Measurements from ENCODE around the gene CASZ1.

Gene CASZ1

GRCh38 chr1:10675813-10676212, 120.6 kb downstream of the CASZ1 start:
- TF ChIP-seq EZH2 (IDR thresholded peaks at IDR 0.05; ENCODE audit: borderline replicate concordance, low read depth, low read length, severe bottlenecking), result no peak
- TF ChIP-seq, protein P1, sequence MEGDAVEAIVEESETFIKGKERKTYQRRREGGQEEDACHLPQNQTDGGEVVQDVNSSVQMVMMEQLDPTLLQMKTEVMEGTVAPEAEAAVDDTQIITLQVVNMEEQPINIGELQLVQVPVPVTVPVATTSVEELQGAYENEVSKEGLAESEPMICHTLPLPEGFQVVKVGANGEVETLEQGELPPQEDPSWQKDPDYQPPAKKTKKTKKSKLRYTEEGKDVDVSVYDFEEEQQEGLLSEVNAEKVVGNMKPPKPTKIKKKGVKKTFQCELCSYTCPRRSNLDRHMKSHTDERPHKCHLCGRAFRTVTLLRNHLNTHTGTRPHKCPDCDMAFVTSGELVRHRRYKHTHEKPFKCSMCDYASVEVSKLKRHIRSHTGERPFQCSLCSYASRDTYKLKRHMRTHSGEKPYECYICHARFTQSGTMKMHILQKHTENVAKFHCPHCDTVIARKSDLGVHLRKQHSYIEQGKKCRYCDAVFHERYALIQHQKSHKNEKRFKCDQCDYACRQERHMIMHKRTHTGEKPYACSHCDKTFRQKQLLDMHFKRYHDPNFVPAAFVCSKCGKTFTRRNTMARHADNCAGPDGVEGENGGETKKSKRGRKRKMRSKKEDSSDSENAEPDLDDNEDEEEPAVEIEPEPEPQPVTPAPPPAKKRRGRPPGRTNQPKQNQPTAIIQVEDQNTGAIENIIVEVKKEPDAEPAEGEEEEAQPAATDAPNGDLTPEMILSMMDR (IDR thresholded peaks at IDR 0.05; ENCODE audit: borderline replicate concordance, extremely low read depth, low read length, poor library complexity, severe bottlenecking), result no peak

GRCh38 chr1:10674700-10675609, 121.5 kb downstream of the CASZ1 start:
- Histone ChIP-seq H3K27me3 (ENCODE audit: insufficient read depth, low read length, poor library complexity) (no peaks in the 10 kb centered on the region), H2AFZ (ENCODE audit: low read depth, low read length) (no peak overlapping the region), H3K79me2 (ENCODE audit: insufficient read depth, low read length) (peaks cover 5% of the 10 kb centered on the region; the same call in 1 of the 2 replicates), H3K4me1 (ENCODE audit: insufficient read depth, low read length) (peaks cover 4% of the 10 kb centered on the region; the same call in 1 of the 2 replicates), H3K9ac (ENCODE audit: low read depth, low read length) (no peak overlapping the region), H3K27ac (ENCODE audit: low read length) (no peak overlapping the region), H3K9me3 (ENCODE audit: insufficient read depth, low read length, severe bottlenecking) (no peaks in the 10 kb centered on the region), H3K4me3 (ENCODE audit: low read depth in 1 of 2, low read length in 2 of 2) (no peak overlapping the region), H3K4me2 (ENCODE audit: insufficient read depth, low read length) (no peak overlapping the region), H4K20me1 (ENCODE audit: insufficient read depth, low read length) (peaks cover 75% of the 10 kb centered on the region), H3K36me3 (ENCODE audit: insufficient read depth, low read length) (no peaks in the 10 kb centered on the region)
- DNase-seq, result no peak
- TF ChIP-seq EZH2 (IDR thresholded peaks at IDR 0.05; ENCODE audit: borderline replicate concordance, low read depth, low read length, severe bottlenecking), result no peak
- TF ChIP-seq, protein P1 (IDR thresholded peaks at IDR 0.05; ENCODE audit: borderline replicate concordance, extremely low read depth, low read length, poor library complexity, severe bottlenecking), result no peak
- ATAC-seq (ENCODE audit: insufficient read depth, low read depth), result no peak

More at GRCh38 chr1:10675813-10676212, 120.6 kb downstream of the CASZ1 start:
- Histone ChIP-seq H3K4me2 (ENCODE audit: insufficient read depth, low read length) (no peak overlapping the region), H3K9ac (ENCODE audit: low read depth, low read length) (no peak overlapping the region), H3K79me2 (ENCODE audit: insufficient read depth, low read length) (peaks cover 7% of the 10 kb centered on the region; the same call in 1 of the 2 replicates), H4K20me1 (ENCODE audit: insufficient read depth, low read length) (peaks cover 73% of the 10 kb centered on the region), H3K27me3 (ENCODE audit: insufficient read depth, low read length, poor library complexity) (no peaks in the 10 kb centered on the region), H3K9me3 (ENCODE audit: insufficient read depth, low read length, severe bottlenecking) (no peaks in the 10 kb centered on the region), H3K4me3 (ENCODE audit: low read depth in 1 of 2, low read length in 2 of 2) (no peak overlapping the region), H3K36me3 (ENCODE audit: insufficient read depth, low read length) (no peaks in the 10 kb centered on the region), H3K4me1 (ENCODE audit: insufficient read depth, low read length) (peaks cover 4% of the 10 kb centered on the region; the same call in 1 of the 2 replicates), H3K27ac (ENCODE audit: low read length) (no peak overlapping the region), H2AFZ (ENCODE audit: low read depth, low read length) (no peak overlapping the region)
- DNase-seq (no peak), ATAC-seq (ENCODE audit: insufficient read depth, low read depth) (no peak)

GRCh38 chr1:10674222-10674621, 122.2 kb downstream of the CASZ1 start:
- Histone ChIP-seq H3K27me3 (ENCODE audit: insufficient read depth, low read length, poor library complexity) (no peaks in the 10 kb centered on the region), H3K79me2 (ENCODE audit: insufficient read depth, low read length) (peaks cover 3% of the 10 kb centered on the region; the same call in 1 of the 2 replicates), H2AFZ (ENCODE audit: low read depth, low read length) (no peak overlapping the region), H3K4me1 (ENCODE audit: insufficient read depth, low read length) (no peaks in the 10 kb centered on the region), H4K20me1 (ENCODE audit: insufficient read depth, low read length) (peaks cover 69% of the 10 kb centered on the region), H3K36me3 (ENCODE audit: insufficient read depth, low read length) (no peaks in the 10 kb centered on the region), H3K9me3 (ENCODE audit: insufficient read depth, low read length, severe bottlenecking) (no peaks in the 10 kb centered on the region), H3K27ac (ENCODE audit: low read length) (no peak overlapping the region), H3K4me2 (ENCODE audit: insufficient read depth, low read length) (no peak overlapping the region), H3K9ac (ENCODE audit: low read depth, low read length) (no peak overlapping the region), H3K4me3 (ENCODE audit: low read depth in 1 of 2, low read length in 2 of 2) (no peak overlapping the region)
- DNase-seq (no peak), ATAC-seq (ENCODE audit: insufficient read depth, low read depth) (no peak)
- TF ChIP-seq, protein P1 (IDR thresholded peaks at IDR 0.05; ENCODE audit: borderline replicate concordance, extremely low read depth, low read length, poor library complexity, severe bottlenecking), result no peak
- no peak for TF ChIP-seq EZH2 (IDR thresholded peaks at IDR 0.05; ENCODE audit: borderline replicate concordance, low read depth, low read length, severe bottlenecking)

Data from DND-41 (cell line).